GM12801 (cell line): Measurements from ENCODE around the gene UFD1.

Experiments used
- CTCF ChIP-seq: IDR thresholded peaks from one replicate; pipeline ENCODE4 v1.5.1; 2011; ENCODE audit warnings: control low read depth; ENCODE audit not compliant: insufficient read length; ENCODE audit errors: extremely low read depth

UFD1 gene

GRCh38 chr22:19524170-19525115 lies 45.5 kb upstream of the UFD1 start, which contains the start of gene CLDN5:
Gene CLDN5 (minus strand): TSS chr22:19524410. CDS start chr22:19524255, 155 bp downstream.
- TF ChIP-seq CTCF: no peak

DNA sequence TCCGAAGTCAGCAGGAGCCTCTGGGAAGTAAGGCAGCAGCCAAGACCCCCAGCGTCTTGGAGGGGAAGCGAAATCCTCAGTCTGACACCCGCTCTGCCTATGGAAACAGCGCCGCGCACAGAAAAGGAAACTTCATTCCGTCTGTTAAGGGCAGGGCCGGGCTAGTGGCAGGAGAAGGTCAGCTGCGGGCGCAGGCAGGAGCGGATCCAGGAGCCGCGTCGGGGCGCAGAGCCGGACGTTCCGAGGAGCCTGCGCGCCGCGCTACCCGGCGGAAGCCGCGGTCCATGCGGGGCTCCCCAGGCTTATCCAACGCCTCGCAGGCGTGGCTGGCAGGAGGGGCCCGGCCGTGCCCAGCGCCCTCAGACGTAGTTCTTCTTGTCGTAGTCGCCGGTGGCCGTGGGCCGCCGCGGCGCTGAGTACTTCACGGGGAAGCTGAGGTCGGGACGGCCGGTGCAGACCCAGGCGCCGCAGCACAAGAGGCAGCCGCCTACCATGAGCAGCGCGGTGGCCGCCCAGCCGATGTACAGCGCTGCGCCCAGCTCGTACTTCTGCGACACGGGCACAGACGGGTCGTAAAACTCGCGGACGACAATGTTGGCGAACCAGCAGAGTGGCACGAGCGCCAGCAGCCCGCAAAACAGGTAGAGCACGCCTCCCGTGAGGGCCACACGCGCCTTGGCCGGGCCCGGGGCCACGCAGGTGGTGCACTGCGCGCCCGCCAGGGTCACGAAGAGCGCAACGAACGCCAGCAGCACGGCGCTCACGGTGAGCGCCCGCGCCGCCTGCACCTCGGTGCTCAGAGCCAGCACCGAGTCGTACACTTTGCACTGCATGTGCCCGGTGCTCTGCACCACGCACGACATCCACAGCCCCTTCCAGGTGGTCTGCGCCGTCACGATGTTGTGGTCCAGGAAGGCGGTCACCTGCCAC lies 44.5 kb upstream of the UFD1 start:
- no peak for TF ChIP-seq CTCF

DNA sequence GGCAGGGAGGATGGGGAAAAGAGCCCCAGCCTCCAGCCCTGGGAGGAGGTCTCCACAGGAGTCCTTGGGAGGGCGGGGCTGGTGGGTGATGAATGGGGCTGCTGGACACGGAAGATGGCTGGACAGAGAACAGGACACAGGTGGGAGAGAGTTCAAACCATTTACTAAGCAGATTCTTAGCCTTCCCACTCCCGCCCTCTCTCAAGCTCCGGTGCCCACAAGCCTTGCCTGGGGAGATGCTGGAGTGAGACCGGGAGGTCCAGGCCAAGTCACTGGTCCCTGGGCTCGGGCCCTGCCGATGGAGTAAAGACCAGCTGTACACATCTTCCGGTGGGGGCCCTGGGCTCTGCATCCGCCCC lies 43.9 kb upstream of the UFD1 start:
- TF ChIP-seq CTCF: no peak

DNA sequence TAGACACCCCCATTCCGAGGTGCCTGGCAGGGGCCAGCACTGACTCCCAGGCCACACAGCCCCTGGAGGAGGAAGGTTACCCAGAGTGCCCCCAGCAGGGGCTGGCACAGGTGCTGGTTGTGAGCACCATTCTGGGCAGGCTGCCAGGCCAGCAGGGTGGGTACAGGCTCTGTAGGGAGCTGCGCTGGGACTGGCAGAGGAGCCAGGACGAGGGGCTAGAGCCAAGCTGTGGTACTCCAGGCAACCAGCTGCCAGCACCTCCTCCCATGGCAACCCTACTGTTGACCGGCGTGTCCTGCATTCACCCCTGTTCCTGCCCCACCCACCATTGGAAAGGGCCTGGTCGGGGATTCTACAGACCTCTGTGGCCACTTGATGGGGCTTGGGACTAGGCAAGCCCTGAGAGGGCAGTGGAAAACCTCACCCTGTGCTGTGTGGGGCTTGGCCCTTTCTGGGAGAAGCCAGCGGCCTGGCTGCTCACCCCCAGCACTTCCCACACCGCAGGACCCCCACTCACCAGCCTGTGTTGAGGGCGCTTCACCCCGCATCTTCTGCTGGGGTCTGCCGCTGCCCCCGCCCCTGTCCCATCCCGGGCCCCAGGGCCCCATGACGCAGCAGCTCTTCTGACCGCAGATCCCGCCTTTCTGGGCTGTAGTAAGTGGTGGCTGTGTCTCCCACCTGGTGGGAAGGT lies 43.3 kb upstream of the UFD1 start:
- TF ChIP-seq CTCF: no peak

DNA sequence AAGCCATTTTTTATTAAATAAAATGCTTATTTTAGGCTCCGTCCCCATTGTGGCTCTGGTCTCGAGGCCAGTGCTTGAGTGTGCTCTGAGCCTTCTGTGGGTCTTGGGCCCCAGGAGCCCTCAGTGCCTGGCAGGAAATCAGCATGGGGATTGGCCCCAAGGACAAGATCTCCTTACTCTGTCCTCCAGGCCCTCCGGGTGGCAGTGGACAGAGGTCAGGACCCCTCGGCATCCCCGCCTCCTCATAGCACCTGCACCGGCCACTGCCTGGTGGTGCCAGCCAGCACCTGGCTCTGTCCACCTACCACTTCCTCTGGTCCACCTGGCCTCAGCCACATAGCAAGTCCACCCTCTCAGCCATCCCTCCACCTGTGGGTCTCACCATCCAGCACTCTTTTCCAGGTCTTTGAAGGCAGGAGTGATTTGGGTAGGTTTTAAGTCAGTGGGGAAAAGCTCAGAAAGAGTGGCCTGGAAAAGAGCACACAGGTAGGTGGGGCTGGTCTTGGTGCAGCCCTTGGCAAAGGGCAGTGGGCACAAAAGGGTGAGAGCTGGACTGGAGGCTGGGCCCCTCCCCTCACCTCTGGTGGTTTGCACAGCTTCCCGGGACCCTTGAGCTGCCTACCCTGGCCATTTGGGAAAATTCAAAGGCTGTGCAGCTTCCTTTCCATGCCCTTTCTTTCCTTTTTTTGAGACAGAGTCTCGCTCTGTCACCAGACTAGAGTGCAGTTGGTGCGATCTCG lies 41.7 kb upstream of the UFD1 start:
- no peak for TF ChIP-seq CTCF

- TF ChIP-seq CTCF: no peak
Measured at GRCh38 chr22:19520007-19520406, 41.0 kb upstream of the UFD1 start.
